ENCODE measurements around the gene SOX8.

SOX8 gene

DNA sequence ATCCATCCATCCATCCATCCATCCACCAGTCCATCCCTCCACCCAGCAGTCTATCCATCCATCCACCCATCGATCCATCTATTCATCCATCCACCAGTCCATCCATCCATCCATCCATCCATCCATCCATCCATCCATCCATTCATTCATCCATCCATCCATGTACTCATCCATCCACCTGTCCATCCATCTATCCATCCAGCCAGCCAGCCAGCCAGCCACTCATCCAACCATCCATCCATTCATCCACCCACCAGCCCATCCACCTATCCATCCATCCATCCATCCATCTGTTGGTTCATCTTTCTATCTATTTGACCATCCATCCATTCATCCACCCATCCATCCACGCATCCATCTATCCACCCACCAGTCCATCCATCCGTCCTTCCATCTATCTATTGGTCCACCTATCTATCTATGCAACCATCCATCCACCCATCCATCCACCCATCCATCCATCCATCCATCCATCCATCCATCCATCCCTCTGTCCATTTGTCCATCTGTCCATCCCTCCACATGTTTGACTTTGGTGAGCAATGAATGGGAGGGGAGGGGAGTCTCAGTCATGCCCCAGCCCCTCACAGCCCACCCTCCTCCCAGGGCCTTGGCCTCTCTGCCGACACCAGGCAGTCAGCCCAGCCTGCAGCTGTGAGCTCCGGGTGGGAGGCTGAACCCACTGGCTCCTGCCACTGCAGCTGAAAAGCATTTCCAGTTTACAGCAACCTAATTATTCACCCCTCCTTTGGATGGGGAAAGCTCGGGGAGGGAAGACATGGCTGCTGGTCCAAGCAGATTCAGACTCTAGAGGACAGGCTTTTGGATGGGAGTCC is 52.9 kb downstream of the SOX8 start:
- Histone ChIP-seq H3K4me3 (ENCODE audit: insufficient read length, low read depth) (no peak overlapping the region), H3K4me1 (ENCODE audit: insufficient read depth, insufficient read length) (peaks cover 16% of the 10 kb centered on the region), H3K27me3 (ENCODE audit: insufficient read depth, insufficient read length) (peaks cover 2% of the 10 kb centered on the region), H3K9ac (ENCODE audit: insufficient read length, low read depth) (no peak overlapping the region), H3K9me3 (ENCODE audit: insufficient read depth, low read length) (peaks cover 12% of the 10 kb centered on the region; the same call in 1 of the 2 replicates), H3K36me3 (ENCODE audit: insufficient read depth, insufficient read length, low read length) (no peaks in the 10 kb centered on the region)
- DNase-seq (ENCODE audit: low read depth, low spot score), result no peak
- TF ChIP-seq YY1 (IDR thresholded peaks at IDR 0.05; ENCODE audit: insufficient read depth, insufficient read length) (no peak), SUZ12 (IDR thresholded peaks at IDR 0.05; ENCODE audit: extremely low read depth, insufficient read depth, insufficient read length) (no peak), ZNF274 (IDR thresholded peaks at IDR 0.05; ENCODE audit: low read depth, low read length) (no peak)

DNA sequence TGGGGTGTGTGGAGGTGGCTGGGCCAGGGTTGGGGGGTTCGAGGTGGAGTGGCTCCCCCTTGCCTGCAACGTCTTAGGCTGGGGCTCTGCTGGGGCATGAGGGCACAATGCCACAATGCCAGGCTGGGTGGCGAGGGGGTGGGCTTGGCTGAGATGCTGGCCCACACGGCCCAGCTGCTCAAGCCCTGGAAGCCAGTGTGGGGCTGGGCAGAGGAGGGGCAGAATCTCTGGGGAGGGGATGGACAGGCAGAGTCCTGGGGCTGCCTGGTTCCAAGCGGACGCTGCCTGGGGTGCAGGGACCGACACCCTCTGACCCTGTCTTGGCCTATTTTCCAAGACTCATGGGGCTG is 53.5 kb downstream of the SOX8 start:
- no peaks in the 10 kb centered on the region for H3K36me3 ChIP-seq (ENCODE audit: insufficient read depth, insufficient read length, low read length)
- H3K27me3 ChIP-seq (ENCODE audit: insufficient read depth, insufficient read length), result peaks cover 2% of the 10 kb centered on the region
- no peak for DNase-seq (ENCODE audit: low read depth, low spot score)
- peaks cover 16% of the 10 kb centered on the region for H3K4me1 ChIP-seq (ENCODE audit: insufficient read depth, insufficient read length)
- H3K9me3 ChIP-seq (ENCODE audit: insufficient read depth, low read length), result peaks cover 12% of the 10 kb centered on the region; the same call in 1 of the 2 replicates
- no peak overlapping the region for H3K9ac ChIP-seq (ENCODE audit: insufficient read length, low read depth)
- no peak overlapping the region for H3K4me3 ChIP-seq (ENCODE audit: insufficient read length, low read depth)
- no peak for TF ChIP-seq ZNF274 (IDR thresholded peaks at IDR 0.05; ENCODE audit: low read depth, low read length)
- TF ChIP-seq YY1 (IDR thresholded peaks at IDR 0.05; ENCODE audit: insufficient read depth, insufficient read length), result no peak
- TF ChIP-seq SUZ12 (IDR thresholded peaks at IDR 0.05; ENCODE audit: extremely low read depth, insufficient read depth, insufficient read length), result no peak

GRCh38 chr16:1036166-1036565 is 54.6 kb downstream of the SOX8 start:
- H3K27me3 ChIP-seq (ENCODE audit: insufficient read depth, insufficient read length), result peaks cover 2% of the 10 kb centered on the region
- H3K4me1 ChIP-seq (ENCODE audit: insufficient read depth, insufficient read length), result peaks cover 16% of the 10 kb centered on the region
- peaks cover 12% of the 10 kb centered on the region; the same call in 1 of the 2 replicates for H3K9me3 ChIP-seq (ENCODE audit: insufficient read depth, low read length)
- TF ChIP-seq SUZ12 (IDR thresholded peaks at IDR 0.05; ENCODE audit: extremely low read depth, insufficient read depth, insufficient read length), result no peak
- no peak for TF ChIP-seq YY1 (IDR thresholded peaks at IDR 0.05; ENCODE audit: insufficient read depth, insufficient read length)
- TF ChIP-seq ZNF274 (IDR thresholded peaks at IDR 0.05; ENCODE audit: low read depth, low read length), result no peak
- no peak for DNase-seq (ENCODE audit: low read depth, low spot score)
- H3K36me3 ChIP-seq (ENCODE audit: insufficient read depth, insufficient read length, low read length), result no peaks in the 10 kb centered on the region
- H3K9ac ChIP-seq (ENCODE audit: insufficient read length, low read depth), result no peak overlapping the region
- no peak overlapping the region for H3K4me3 ChIP-seq (ENCODE audit: insufficient read length, low read depth)
